Breast epithelium (tissue), 4 donors: Measurements from ENCODE around the gene LDLRAD4. TPM values are rescaled to one million over a fixed set of nuclear protein-coding genes. Genes with fewer than 3 reads are reported as not detected.

Source experiments
- DNase-seq, 2 donors: peaks; one replicate each; pipeline ENCODE4 v3.0.0-alpha.2; 2019; ENCODE audit warnings: low spot score in 2 of 2
- H3K27ac ChIP-seq, 2 donors: fragments of 200-600 bp; sonication (generic) in 1 of 2; one replicate each; pipeline ENCODE4 v1.5.1; 2016 to 2019; ENCODE audit warnings: mild to moderate bottlenecking in 1 of 2
- H3K27me3 ChIP-seq, 2 donors: fragments of 200-600 bp; sonication (generic) in 1 of 2; one replicate each; pipeline versions ENCODE4 v1.5.1 to v1.6.0; 2017 to 2019; ENCODE audit warnings: control low read depth in 1 of 2, mild to moderate bottlenecking in 1 of 2
- H3K36me3 ChIP-seq: fragments of 200-600 bp; one replicate; pipeline ENCODE4 v1.5.1; 2019
- H3K4me1 ChIP-seq, 2 donors: fragments of 200-600 bp; sonication (generic); one replicate each; pipeline ENCODE4 v1.5.1; 2016 to 2019; ENCODE audit warnings: control low read depth in 1 of 2
- H3K4me3 ChIP-seq, 3 donors: fragments of 200-600 bp; sonication (generic); 1 replicate in 2 of 3; 2 replicates in 1 of 3; pipeline ENCODE4 v1.5.1; 2016 to 2019; ENCODE audit warnings: mild to moderate bottlenecking in 3 of 3, moderate library complexity in 2 of 3
- H3K9me3 ChIP-seq, 2 donors: fragments of 200-600 bp; sonication (generic) in 1 of 2; one replicate each; pipeline ENCODE4 v1.5.1; 2016 to 2019; ENCODE audit warnings: control low read depth in 1 of 2
- POLR2A ChIP-seq: fragments of 450-650 bp; IDR thresholded peaks from one replicate; pipeline ENCODE4 v1.6.1; 2016; ENCODE audit warnings: antibody characterized with exemption, mild to moderate bottlenecking, moderate library complexity
- POLR2AphosphoS5 ChIP-seq, 3 donors: sonication (generic); formaldehyde crosslinking; IDR thresholded peaks; one replicate each; pipeline ENCODE4 v1.6.1; 2017; ENCODE audit warnings: antibody characterized with exemption in 3 of 3
- intact Hi-C: fragments of 100-400 bp; cut with DNase I; formaldehyde crosslinking; loops from one replicate; pipeline ENCODE4 v1.15.1; 2023; ENCODE audit warnings: low total_unique reads
- total RNA-seq, 3 donors: library from RNA; depleted of rRNA; stranded (reverse); fragments of >200 nt; gene quantifications; one replicate each; pipeline ENCODE4 v1.1.0, GENCODE V29; 2016
- TF ChIP-seq, protein P1 (sequence below), 3 donors: fragments of 450-650 bp; IDR thresholded peaks; one replicate each; pipeline ENCODE4 v1.5.1; 2016 to 2017; ENCODE audit warnings: antibody characterized with exemption in 3 of 3, mild to moderate bottlenecking in 3 of 3, moderate library complexity in 3 of 3

LDLRAD4 gene
- total RNA-seq, 3 donors from 2014 or later: 28.5 to 94.3 (median 42.9) TPM

GRCh38 chr18:13361431-13361830, 142.9 kb downstream of the LDLRAD4 start:
- Histone ChIP-seq H3K4me3 (no peak overlapping the region), H3K36me3 (no peaks in the 10 kb centered on the region), H3K4me1 (no peaks in the 10 kb centered on the region), H3K9me3 (no peaks in the 10 kb centered on the region), H3K27me3 (no peaks in the 10 kb centered on the region), H3K27ac (no peak overlapping the region)
- DNase-seq: no peak
- no peak for TF ChIP-seq POLR2AphosphoS5 (IDR thresholded peaks at IDR 0.05)
- TF ChIP-seq POLR2A: no peak
- TF ChIP-seq, protein P1, sequence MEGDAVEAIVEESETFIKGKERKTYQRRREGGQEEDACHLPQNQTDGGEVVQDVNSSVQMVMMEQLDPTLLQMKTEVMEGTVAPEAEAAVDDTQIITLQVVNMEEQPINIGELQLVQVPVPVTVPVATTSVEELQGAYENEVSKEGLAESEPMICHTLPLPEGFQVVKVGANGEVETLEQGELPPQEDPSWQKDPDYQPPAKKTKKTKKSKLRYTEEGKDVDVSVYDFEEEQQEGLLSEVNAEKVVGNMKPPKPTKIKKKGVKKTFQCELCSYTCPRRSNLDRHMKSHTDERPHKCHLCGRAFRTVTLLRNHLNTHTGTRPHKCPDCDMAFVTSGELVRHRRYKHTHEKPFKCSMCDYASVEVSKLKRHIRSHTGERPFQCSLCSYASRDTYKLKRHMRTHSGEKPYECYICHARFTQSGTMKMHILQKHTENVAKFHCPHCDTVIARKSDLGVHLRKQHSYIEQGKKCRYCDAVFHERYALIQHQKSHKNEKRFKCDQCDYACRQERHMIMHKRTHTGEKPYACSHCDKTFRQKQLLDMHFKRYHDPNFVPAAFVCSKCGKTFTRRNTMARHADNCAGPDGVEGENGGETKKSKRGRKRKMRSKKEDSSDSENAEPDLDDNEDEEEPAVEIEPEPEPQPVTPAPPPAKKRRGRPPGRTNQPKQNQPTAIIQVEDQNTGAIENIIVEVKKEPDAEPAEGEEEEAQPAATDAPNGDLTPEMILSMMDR (IDR thresholded peaks at IDR 0.05): no peak
- intact Hi-C loops: no loop called here

DNA sequence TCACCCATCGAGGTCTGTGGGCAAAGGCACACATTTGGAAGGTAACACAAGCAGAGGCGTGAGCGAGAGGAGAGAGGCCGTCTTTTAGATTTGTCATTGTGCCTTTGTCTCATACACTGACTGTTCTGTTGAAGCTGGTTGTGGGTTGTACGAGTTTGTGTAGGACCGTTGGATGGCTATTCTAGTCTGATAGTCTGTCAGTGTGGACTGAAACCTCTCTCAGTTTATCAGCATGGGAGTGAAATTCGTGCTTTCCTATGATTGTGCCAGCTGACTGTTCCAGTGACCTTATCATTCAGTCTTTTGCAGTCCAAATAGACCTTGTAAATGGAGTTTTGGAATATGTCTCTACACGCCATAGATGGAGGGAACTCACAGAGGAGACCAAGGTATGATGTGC, 143.5 kb downstream of the LDLRAD4 start:
- no peak overlapping the region for H3K27ac ChIP-seq
- H3K9me3 ChIP-seq: no peaks in the 10 kb centered on the region
- H3K27me3 ChIP-seq: no peaks in the 10 kb centered on the region
- intact Hi-C loops: no loop called here
- TF ChIP-seq POLR2A (no peak), POLR2AphosphoS5 (IDR thresholded peaks at IDR 0.05) (no peak)
- TF ChIP-seq, protein P1 (IDR thresholded peaks at IDR 0.05): no peak
- no peaks in the 10 kb centered on the region for H3K4me1 ChIP-seq
- H3K36me3 ChIP-seq: no peaks in the 10 kb centered on the region
- H3K4me3 ChIP-seq: no peak overlapping the region
- DNase-seq: no peak

GRCh38 chr18:13362607-13363006, 144.0 kb downstream of the LDLRAD4 start:
- DNase-seq: no peak
- intact Hi-C loops: no loop called here
- no peaks in the 10 kb centered on the region for H3K4me1 ChIP-seq
- H3K27ac ChIP-seq: no peak overlapping the region
- H3K4me3 ChIP-seq: no peak overlapping the region
- TF ChIP-seq POLR2AphosphoS5 (IDR thresholded peaks at IDR 0.05): no peak
- TF ChIP-seq, protein P1 (IDR thresholded peaks at IDR 0.05): no peak
- H3K27me3 ChIP-seq: no peaks in the 10 kb centered on the region
- H3K9me3 ChIP-seq: no peaks in the 10 kb centered on the region
- H3K36me3 ChIP-seq: no peaks in the 10 kb centered on the region

GRCh38 chr18:13363359-13363758, 144.8 kb downstream of the LDLRAD4 start:
- H3K27me3 ChIP-seq: no peaks in the 10 kb centered on the region
- DNase-seq: no peak
- H3K27ac ChIP-seq: no peak overlapping the region

GRCh38 chr18:13364721-13365205, 146.2 kb downstream of the LDLRAD4 start:
- no peak for DNase-seq
- Histone ChIP-seq H3K9me3 (no peaks in the 10 kb centered on the region), H3K4me1 (no peaks in the 10 kb centered on the region), H3K27me3 (no peaks in the 10 kb centered on the region), H3K36me3 (no peaks in the 10 kb centered on the region), H3K27ac (no peak overlapping the region), H3K4me3 (no peak overlapping the region)
- intact Hi-C loops: no loop called here
- TF ChIP-seq POLR2AphosphoS5 (IDR thresholded peaks at IDR 0.05) (no peak), POLR2A (no peak)
- TF ChIP-seq, protein P1 (IDR thresholded peaks at IDR 0.05): no peak

More at GRCh38 chr18:13363359-13363758, 144.8 kb downstream of the LDLRAD4 start:
- TF ChIP-seq, protein P1 (IDR thresholded peaks at IDR 0.05): no peak
- TF ChIP-seq POLR2AphosphoS5 (IDR thresholded peaks at IDR 0.05) (no peak), POLR2A (no peak)
- no peaks in the 10 kb centered on the region for H3K36me3 ChIP-seq
- H3K9me3 ChIP-seq: no peaks in the 10 kb centered on the region
- intact Hi-C loops: no loop called here
- no peak overlapping the region for H3K4me3 ChIP-seq
- H3K4me1 ChIP-seq: no peaks in the 10 kb centered on the region
